ENCODE results near the gene ACAA1. TPM values are rescaled to one million over a fixed set of nuclear protein-coding genes. Genes with fewer than 3 reads are reported as not detected.

ACAA1 gene
- total RNA-seq, 1 experiment from 2014 or later = 44.3 TPM

DNA sequence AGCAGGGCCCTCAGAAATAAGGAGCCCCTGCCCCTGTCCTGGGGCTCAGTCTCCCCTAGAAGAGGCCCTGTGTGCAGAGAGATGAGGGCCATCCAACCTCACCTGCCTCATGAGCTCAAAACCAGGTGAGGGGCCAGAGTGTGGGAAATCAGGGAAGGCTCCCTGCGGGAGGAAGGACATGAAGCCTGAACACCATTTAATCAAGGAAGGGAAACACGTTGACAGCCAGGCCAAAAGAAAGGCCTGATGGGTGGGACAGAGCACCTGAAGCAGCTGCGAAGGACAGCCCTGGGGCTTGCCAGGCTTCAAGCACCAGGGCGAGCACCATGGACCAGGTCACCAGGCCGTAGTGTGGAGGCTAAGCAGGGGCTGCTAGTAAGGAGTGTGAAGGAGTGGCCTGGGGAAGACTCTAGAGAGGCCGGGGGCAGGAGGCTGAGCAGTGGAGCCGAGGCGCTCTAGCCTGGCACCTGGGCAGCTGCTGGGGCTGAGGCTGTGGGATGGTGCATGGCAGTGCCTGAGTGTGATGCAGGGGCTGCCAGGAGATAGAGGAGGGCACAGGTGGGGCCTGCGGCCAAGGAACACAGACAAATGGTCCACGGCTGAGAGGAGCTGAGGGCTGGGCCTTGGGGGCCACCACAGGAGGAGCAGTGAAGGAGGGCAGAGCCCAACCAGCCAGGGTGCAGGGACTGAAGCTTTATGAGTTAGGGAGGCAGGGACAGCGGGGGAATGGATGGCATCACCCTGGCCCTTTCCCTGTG lies 16.1 kb downstream of the ACAA1 start:
- Histone ChIP-seq H3T11ph (ENCODE audit: low read length) (no peak overlapping the region), H4K91ac (ENCODE audit: insufficient read length, low read depth, low read length) (no peak overlapping the region)
- H3K27ac Mint-ChIP-seq = peak overlapping the region in 1 of 3 experiments; percentile 82; a peak in 1 of 7 replicates

More for the DNA sequence above, 16.1 kb downstream of the ACAA1 start:
- Mint-ChIP-seq H3K27me3 (ENCODE audit: low read depth) (peaks cover 6% of the 10 kb centered on the region), H3K4me1 (peaks cover 0 to 3% of the 10 kb centered on the region in 2 experiments; a peak in 1 of 4 replicates), H3K4me3 (no peak overlapping the region), H3K36me3 (ENCODE audit: insufficient read depth in 1 of 3, low read depth in 3 of 3) (peaks cover 33 to 71% (median 50%) of the 10 kb centered on the region in 3 experiments; a peak in 6 of 7 replicates), H3K9me3 (no peaks in the 10 kb centered on the region; a peak in 1 of 5 replicates)
- DNase-seq = peak; percentile 26
- no CpG with 5 or more reads among the region's 11 CpGs for WGBS (ENCODE audit: extremely low coverage, insufficient read length, low lambda C conversion rate)
- Histone ChIP-seq H3K9me3 (ENCODE audit: control insufficient read depth, low read depth, low read length) (no peaks in the 10 kb centered on the region), H3K79me1 (ENCODE audit: insufficient read depth, low read depth, low read length, poor library complexity, severe bottlenecking) (no peaks in the 10 kb centered on the region), H3K56ac (ENCODE audit: insufficient read length, low read depth, low read length) (no peak overlapping the region), H2BK12ac (ENCODE audit: insufficient read length, low read depth, low read length) (no peak overlapping the region), H2BK5ac (ENCODE audit: insufficient read length, low read length) (no peak overlapping the region), H3K79me2 (ENCODE audit: insufficient read depth, low read length) (no peaks in the 10 kb centered on the region), H3K9ac (ENCODE audit: extremely low read depth, insufficient read length, low read length) (no peak overlapping the region), H3K27me3 (ENCODE audit: insufficient read depth, low read length) (no peaks in the 10 kb centered on the region), H3K18ac (ENCODE audit: insufficient read length, low read depth, low read length) (no peak overlapping the region), H3K4ac (ENCODE audit: low read depth, low read length) (no peak overlapping the region), H4K5ac (ENCODE audit: insufficient read length, low read depth, low read length) (no peak overlapping the region), H3K4me2 (ENCODE audit: insufficient read depth, insufficient read length, low read length) (no peak overlapping the region), H3K23me2 (ENCODE audit: insufficient read length, low read depth, low read length, poor library complexity, severe bottlenecking) (no peaks in the 10 kb centered on the region), H3K23ac (ENCODE audit: insufficient read length, low read depth, low read length) (no peak overlapping the region), H4K8ac (replicated peaks; ENCODE audit: insufficient read length, low read depth, low read length) (no peak overlapping the region), H2AK5ac (ENCODE audit: insufficient read length, low read length) (no peak overlapping the region), H3K4me1 (ENCODE audit: insufficient read depth, low read length) (no peaks in the 10 kb centered on the region), H2BK120ac (ENCODE audit: low read depth, low read length, poor library complexity, severe bottlenecking) (no peak overlapping the region), H2BK20ac (ENCODE audit: low read depth, low read length, poor library complexity, severe bottlenecking) (no peak overlapping the region), H2AFZ (ENCODE audit: low read length) (no peak overlapping the region), H4K20me1 (ENCODE audit: control insufficient read depth, insufficient read depth, insufficient read length) (no peaks in the 10 kb centered on the region), H3K27ac (ENCODE audit: insufficient read length, low read depth, low read length) (no peak overlapping the region), H3K14ac (ENCODE audit: insufficient read depth, low read length) (no peak overlapping the region), H2BK15ac (ENCODE audit: low read depth, low read length) (no peak overlapping the region)
- TF ChIP-seq, protein P1, sequence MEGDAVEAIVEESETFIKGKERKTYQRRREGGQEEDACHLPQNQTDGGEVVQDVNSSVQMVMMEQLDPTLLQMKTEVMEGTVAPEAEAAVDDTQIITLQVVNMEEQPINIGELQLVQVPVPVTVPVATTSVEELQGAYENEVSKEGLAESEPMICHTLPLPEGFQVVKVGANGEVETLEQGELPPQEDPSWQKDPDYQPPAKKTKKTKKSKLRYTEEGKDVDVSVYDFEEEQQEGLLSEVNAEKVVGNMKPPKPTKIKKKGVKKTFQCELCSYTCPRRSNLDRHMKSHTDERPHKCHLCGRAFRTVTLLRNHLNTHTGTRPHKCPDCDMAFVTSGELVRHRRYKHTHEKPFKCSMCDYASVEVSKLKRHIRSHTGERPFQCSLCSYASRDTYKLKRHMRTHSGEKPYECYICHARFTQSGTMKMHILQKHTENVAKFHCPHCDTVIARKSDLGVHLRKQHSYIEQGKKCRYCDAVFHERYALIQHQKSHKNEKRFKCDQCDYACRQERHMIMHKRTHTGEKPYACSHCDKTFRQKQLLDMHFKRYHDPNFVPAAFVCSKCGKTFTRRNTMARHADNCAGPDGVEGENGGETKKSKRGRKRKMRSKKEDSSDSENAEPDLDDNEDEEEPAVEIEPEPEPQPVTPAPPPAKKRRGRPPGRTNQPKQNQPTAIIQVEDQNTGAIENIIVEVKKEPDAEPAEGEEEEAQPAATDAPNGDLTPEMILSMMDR (conservative IDR thresholded peaks at IDR 0.05) = no peak
